GM19395 (cell line): ENCODE results near the gene MRPL37.
"Not testable (repeated sequence)": the region's sequence is repeated elsewhere in the genome, so short reads cannot be mapped to it uniquely, and the experiment has no call there.

Source experiments
- ATAC-seq: cut with Tn5 transposase; IDR thresholded peaks from one replicate; pipeline ENCODE4 v1.9.1; 2021; ENCODE audit warnings: mild to moderate bottlenecking, moderate library complexity; ENCODE audit not compliant: unreplicated experiment

The MRPL37 gene

DNA sequence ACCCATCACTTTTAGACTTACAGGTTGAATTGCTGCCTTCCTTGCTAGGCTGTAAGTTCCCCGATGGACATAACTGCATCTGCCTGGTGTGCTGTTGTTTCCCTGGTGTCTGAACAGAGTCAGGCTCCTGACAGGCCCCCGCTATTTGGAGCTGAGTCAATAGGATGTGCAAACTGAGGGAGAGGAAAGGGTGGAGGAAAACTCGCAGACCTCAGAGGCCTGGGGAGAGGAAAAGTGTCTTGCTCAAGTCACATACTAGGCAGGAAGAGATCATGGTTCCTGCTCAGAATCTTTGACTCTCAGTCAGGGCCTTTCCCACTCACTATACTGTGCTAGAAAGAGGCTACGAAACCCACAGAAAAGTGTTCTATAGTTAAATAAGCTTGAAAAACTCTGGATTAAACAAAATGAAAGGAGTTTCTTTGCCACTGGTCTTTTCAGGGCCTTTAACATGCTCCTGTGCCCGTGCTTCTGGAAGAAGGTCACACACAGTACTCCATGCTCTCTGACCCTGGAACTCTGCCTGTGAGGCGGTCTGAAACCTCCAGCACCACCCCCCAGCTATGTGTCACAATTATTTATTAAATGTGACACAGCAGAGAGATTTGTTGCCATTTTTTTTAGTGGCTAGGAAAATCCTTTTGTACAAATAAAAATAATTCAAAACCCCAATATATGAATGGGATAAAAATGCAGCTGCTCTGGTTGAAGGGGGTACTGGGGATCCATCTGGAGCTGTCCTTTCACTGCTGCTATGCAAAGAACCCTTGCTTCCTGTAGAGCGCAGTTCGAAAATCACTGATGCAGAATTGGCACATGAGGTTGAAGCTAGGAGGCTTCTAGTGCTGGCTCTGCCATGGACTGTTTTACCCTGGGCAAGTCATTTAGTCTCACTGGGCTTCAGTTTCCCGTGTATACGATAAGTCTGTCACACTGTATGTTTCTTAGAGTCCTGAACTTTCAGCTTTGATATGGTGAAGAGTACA, 27.1 kb upstream of the MRPL37 start:
- ATAC-seq: no peak

DNA sequence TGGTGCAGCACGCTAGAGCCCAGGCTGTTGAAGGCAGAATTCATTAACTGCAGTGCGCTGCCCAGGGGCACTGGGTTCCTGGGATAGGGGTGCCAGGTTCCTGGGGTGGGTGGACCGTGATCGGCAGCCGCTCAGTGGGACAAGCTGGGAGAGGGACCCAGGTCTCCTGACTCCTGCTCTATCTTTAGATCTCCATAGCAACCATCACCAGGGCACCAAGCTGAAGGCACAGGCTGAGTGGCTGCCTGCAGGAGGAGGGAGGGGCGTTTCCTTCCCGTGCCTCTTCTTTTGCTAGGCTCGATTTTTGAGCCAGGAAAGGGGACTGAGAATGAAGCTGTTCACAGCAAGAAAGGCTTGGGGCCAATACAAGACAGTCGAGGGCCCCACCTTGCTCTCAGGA, 26.3 kb upstream of the MRPL37 start:
- ATAC-seq: no peak

DNA sequence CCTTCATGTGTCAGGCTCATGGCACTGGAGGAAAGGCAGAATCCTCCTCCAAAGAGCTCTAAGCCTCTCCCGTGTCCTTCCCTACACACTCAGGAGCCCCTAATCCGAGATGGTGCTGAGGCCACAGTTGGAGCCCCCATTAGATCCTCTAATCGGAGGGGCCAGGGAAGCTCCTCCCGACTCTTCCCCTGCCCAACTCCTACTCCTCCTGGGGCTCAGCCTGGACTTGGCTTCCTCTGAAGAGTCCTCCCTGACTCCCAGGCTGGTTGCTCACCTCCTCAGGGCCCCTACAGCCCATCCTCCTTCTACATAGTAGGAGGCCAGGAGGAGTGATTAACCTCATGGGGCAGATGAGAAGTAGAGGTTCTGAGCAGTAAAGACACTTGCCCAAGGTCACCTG, 25.9 kb upstream of the MRPL37 start:
- no peak for ATAC-seq

DNA sequence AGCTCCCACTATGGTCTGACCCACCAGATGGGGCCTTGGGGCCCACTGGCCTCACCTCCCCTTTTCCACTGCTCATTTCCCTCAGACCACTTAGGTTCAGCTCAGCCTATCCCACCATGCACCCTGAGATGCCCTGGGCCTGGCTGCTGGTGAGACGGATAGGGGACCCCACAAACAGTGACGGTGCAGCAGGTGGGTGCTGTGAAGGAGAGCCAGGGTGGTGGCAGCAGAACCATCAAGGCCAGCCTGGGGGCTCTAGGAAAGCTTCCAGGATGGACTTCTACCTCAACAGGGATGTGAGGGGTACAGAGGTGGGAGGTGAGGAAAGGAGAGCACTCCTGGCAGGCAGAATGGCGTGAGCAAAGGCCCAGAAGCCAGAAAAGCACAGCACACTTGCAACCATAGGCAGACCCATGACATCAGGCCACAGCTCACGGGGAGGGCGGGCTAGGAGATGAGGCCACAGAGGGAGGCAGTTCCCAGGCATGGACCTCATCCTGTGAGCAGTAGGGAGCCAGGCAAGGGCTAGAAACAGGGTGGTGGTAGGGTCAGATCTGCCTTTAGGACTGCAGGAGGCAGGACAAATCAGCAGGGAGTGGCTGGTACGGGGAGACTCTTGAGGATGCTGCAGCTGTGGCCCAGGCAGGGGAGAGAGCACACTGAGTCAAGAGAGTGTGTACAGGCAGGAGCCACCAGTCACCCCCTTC, 23.2 kb upstream of the MRPL37 start:
- ATAC-seq: no peak

DNA sequence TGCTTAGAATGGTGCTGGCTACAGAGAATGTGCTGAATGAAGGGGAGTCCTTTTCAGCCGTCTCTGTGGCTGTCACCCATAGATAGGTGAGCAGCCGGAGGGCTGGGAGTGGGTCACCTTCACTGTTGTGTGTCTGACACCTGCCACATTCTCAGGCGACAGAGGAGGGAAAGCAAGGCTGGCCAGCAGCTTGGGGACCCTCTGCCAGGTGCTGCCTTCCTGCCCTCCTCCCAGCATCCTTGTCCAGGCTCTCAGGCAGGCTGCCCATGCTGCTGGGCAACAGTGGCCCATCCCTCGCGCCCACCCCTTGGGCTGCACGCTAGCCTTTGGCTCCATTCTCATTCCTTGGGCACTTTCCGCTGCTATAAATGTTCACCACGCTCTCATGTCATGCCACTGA, 22.2 kb upstream of the MRPL37 start:
- no peak for ATAC-seq

DNA sequence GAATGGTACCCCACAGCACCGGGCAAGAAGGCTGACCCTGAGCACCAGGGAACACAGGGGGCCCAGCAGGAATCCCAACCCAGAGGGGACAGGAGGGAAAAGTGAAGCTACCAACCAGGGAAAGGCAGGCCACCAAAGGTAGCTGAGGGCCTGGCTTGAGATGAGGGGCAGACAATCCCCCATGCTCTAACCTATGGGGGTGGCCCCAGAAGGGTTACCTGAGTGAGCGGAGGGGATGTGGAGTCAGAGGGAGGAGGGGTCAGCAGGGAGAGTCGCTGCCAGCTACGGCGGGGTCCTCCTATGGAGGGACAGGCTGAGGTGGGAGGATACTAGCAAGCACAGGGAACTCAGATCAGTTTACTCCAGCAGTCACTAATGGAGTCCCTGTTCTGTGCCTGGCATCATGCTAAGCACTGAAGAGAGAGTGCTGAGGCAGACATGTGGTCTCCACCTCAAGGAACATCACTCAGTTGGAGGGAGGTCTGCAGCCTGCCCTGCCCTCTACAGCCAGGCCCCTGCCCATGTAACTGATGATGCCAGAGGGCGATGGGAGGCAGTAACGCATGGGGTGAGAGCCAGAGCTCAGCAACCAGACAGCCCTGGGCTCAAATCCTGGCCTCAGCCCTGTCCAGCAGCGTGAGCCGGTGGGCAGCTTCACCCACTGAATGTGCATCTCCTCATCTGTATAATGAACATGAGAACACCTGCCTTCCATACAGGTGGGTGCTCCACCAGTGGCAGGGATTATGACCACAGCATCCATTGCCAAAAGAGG, 21.5 kb upstream of the MRPL37 start:
- no peak for ATAC-seq

DNA sequence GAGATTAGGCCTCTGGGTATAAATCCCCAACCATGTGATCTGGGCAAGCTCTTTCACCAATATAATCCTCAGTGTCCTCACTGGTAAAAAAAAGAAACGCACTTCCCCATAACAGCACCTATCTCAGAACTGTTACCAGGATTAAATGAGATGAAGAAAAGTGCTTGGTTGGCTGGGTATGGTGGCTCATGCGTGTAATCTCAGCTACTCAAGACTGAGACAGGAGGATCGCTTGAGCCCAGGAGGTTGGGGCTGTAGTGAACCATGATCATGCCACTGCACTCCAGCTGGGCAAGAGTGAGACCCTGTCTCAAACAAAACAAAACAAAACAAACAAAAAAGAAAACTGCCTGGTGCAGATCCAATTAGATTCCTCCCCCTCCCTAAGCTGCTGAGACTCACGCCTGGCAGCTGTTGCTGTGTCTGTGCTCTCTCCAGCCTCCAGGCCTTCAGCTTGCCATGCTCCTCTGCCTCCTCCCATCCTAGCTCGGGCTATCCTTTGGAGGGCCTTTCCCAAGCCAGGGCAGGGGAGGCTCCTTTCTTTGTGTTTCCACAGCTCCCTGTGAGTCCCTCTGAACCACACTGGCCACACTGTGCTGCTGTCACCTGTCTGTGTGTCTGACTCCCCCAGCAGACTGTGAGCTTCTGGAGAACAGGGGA, 19.1 kb upstream of the MRPL37 start:
- ATAC-seq: no peak

DNA sequence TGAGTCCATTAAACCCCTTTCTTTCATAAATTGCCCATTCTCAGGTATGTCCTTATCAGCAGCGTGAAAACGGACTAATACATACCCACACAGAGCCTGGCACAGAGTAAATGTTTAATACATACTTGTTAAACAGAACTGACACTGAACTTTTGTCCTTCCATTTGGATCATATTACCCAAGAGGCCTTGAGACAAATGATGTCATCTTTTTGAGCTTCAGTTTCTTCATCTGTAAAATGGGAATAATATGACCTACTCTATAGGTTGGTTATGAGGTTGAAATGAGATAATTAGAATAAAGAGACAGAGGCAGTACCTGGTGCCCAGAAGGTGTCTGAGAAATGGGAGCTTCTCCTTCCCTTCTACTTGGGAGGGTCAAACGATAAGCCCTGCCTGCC, 13.9 kb upstream of the MRPL37 start:
- no peak for ATAC-seq

DNA sequence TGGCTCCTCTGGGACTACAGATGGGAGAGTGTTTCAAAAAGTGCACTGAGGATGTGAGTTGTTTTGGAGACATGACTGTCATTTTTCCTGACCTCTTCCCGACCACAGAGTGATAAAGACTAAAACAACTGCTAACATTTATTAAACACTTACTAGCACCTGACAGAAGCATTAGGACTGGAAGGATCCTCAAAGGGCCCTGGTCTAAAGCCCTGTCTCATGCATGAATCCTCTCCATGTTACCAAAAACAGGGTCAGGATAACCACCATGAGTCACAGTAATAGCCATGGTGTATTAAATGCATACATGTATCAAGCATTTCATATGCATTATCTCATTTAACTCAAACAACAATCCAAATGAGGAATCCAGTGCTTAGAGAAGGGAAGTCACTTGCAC, 11.7 kb upstream of the MRPL37 start:
- ATAC-seq: no peak

DNA sequence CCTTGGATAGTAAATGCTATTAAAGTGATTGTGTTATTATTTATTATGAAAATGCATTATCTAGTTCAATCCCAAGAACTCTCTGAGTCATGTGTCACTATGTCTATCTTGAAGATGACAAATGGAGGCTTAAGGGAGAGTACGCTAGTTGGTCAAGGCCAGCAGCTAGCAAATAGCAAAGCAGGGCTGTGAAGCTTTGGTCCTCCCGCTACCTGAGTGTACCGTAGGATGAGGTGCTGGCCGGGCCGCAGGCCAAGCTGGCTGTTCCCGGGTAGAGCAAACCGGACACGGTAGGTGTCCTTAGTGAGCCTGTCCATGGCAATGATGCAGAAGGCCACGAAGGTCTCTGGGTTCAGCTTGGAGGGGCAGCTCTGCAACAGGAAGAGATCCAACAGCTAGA, 9.4 kb upstream of the MRPL37 start:
- ATAC-seq: no peak

DNA sequence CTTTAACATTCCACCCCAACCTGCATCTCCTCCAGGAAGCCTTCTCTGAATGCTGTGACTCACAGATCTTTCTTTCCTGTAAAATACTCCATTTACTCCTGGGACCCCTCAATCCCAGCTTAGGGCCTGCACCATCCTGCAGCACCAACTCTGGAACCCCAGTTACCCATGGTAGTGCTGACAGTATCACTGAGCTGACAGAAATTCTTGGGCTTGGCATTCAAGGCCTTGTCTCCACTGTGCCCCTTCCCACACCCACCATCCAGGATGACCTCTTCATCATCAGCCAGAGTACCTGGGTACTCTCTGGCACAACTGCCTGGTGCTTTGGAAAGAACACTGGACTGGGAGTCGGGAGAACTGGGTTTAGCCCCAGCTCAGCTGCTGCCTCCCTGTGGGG, 8.4 kb upstream of the MRPL37 start:
- no peak for ATAC-seq

DNA sequence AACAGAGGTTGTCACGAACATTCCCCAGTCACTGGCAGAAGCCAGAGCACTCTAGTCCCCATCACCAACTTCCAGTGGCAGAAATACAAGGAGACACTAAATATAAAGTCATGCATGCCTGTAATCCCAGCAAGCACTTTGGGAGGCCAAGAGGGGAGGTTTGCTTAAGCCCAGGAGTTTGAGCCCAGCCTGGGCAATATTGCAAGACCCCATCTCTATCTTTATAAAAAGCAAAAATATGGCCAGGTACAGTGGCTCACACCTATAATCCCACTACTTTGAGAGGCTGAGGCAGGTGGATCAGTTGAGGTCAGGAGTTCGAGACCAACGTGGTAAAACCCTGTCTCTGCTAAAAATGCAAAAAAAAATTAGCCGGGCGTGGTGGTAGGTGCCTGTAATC, 6.5 kb upstream of the MRPL37 start:
- no peak for ATAC-seq

DNA sequence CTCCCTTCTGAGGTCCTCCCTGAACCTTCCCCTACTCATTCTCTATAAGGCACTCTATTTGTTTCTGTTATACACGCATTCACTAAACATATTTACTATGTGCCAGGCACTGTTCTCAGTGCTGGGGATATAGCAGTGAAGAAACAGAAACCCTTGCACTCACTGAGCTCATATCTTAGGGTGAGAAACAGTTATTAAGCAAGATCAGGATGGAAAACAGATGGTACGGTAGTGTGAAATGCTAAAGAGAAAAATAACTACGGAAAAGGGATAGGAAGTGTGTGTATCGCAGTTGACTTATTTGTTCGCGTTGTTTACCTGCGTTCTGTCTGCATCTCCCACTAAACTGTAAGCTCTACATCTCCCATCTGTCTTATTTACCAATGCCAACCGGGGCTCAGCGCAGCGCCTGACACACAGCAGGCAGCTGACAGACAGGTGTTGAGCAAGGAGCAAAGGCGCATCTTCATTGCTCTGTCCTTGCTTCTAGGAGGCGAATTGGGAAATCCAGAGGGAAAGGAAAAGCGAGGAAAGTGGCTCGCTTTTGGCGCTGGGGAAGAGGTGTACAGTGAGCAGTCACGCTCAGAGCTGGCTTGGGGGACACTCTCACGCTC, 709 bp upstream of the MRPL37 start:
- peak; percentile 12 for ATAC-seq

DNA sequence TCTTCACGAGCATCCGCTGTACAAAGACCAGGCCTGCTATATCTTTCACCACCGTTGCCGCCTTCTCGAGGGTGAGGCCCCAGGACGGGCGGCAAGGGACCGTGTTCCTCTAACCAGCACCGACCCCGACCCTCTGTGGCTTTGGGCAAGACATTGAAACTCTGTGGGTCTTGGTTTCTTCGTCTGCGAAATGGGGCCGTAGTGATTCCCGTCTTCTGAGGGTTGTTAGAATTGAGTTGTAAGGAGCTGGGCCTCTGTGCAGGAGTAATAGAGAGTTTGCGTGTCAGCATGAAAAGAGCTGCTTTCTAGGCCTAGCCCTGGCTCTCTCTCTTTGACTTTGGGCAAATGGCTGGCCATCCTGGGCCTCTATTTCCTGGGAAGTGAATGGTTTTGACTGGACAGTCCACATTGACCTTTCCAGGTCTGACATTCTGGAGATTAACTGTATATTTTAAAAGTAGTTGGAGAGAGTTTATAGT, 591 bp downstream of the MRPL37 start:
- ATAC-seq: peak; percentile 20

DNA sequence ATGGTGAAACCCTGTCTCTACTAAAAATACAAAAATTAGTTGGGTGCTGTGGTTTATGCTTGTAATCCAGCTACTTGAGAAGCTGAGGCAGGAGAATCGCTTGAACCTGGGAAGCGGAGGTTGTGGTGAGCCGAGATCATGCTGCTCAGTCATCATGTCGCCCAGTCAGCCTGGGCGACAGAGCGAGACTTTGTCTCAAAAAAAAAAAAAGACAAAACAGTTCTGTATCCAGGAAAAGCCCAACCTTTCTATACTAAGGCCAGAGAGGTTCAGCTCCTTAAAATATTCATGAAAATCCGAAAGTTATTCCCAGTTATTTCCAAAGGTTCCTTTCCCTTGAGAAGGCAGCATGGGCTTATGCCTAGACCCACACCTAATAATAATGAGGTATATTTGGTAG, 4.2 kb downstream of the MRPL37 start:
- no peak for ATAC-seq

DNA sequence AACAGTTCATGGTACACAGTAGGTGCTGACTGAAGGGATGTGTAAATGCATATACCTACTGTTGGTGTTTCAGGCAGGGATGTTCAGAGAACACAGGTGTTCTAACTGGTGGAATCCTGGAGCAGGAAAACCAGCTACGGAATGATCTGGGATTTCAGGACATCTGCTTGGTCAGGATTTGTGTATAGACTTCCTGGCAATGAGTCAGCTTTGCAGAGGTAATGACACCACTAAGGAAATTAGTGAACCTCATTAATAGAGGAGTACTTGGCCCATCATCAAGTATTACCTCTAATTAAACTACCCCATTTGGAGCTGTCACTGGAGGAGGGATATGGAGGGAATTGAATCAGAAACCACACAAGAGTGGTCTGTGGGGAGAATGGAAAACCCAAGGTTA, 7.3 kb downstream of the MRPL37 start:
- no peak for ATAC-seq

DNA sequence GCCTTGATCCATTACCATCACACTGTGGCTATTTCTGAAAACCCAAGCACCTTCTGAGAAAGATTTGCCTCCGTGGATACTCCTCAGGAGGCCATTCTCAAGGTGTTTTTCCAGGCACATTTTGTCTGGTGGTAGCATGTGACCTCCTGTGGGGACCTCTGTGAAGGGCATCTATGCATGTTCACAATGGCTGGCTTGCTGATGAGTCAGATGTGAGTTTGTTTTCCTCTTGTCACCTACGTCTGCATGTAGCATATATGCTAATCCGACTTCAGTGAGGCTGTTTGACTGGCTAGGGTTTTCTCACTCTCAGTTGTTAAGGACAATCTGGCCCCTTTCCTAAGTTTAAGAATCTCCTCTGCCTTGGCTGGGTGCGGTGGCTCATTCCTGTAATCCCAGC, 7.9 kb downstream of the MRPL37 start:
- ATAC-seq: not testable (repeated sequence)

DNA sequence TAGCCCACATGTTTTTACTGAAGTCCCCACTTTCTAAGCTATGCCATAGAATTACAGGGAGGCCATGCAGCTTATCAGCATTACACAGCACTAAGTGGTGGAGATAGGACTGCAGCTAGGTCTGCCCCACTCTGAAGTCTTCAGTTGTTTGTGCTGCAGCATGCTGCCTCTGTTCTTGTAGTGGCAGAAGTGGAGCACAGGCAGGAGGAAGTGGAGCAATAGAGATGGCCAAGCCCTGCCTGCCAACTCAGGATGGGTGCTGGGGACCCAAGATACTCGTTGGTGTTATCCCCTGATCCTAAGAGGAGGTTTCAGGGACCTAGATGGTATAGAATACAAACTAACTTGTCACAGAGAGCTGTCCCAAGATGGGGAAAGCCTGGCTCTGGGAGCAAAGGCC, 12.9 kb downstream of the MRPL37 start:
- ATAC-seq: no peak

DNA sequence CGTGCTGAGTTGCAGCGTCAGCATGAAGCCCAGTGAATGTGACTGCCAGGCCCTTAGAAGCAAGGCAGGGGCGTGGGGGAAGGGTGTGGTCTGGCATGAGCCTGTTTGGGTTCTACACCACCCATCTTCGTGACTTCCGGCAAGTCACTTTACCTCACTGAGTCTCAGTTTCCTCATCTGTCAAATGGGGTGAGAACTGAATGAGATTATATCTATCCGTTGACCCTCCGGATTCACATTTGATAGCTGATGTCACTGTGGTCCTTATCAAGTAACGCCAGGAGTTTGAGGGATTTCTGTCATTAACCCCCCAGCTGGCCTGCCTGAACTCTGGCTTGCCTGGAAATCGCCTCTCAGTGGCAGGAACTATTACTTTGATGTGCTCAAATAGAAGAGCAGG, 15.6 kb downstream of the MRPL37 start:
- ATAC-seq: no peak
